Neuron (in vitro differentiated cells): ENCODE measurements around the gene C15orf62.

Experiments
- H2AFZ ChIP-seq: one replicate; pipeline ENCODE4 v1.6.1; 2013; ENCODE audit warnings: low read depth, mild to moderate bottlenecking, inconsistent platforms, low read length, moderate library complexity
- H3K27me3 ChIP-seq: one replicate; pipeline ENCODE4 v1.6.1; 2013; ENCODE audit warnings: low read length; ENCODE audit not compliant: insufficient read depth
- H3K36me3 ChIP-seq: one replicate; pipeline ENCODE4 v1.6.1; 2013; ENCODE audit warnings: low read length; ENCODE audit not compliant: insufficient read depth
- H3K4me1 ChIP-seq: one replicate; pipeline ENCODE4 v1.6.1; 2013; ENCODE audit warnings: low read length; ENCODE audit not compliant: insufficient read depth
- H3K4me3 ChIP-seq: 2 replicates; pipeline ENCODE4 v1.5.1; 2013; ENCODE audit warnings: mild to moderate bottlenecking, low read length, moderate library complexity
- H3K9me3 ChIP-seq: one replicate; pipeline ENCODE4 v1.6.1; 2013; ENCODE audit warnings: low read length

Gene C15orf62

GRCh38 chr15:40746916-40747418 lies 22.8 kb upstream of the C15orf62 start:
- Histone ChIP-seq H3K4me1 (no peaks in the 10 kb centered on the region), H3K27me3 (no peaks in the 10 kb centered on the region), H3K36me3 (peaks cover 41% of the 10 kb centered on the region), H3K4me3 (no peak overlapping the region), H3K9me3 (no peaks in the 10 kb centered on the region), H2AFZ (no peak overlapping the region)

- Histone ChIP-seq H2AFZ (no peak overlapping the region), H3K27me3 (no peaks in the 10 kb centered on the region), H3K36me3 (peaks cover 41% of the 10 kb centered on the region), H3K4me1 (no peaks in the 10 kb centered on the region), H3K4me3 (no peak overlapping the region), H3K9me3 (no peaks in the 10 kb centered on the region)
Observed at GRCh38 chr15:40747685-40748631, 21.8 kb upstream of the C15orf62 start.

GRCh38 chr15:40749151-40749630 lies 20.6 kb upstream of the C15orf62 start:
- peaks cover 6% of the 10 kb centered on the region for H3K4me1 ChIP-seq
- H3K27me3 ChIP-seq, result no peaks in the 10 kb centered on the region
- peaks cover 32% of the 10 kb centered on the region for H3K36me3 ChIP-seq
- H3K9me3 ChIP-seq, result no peaks in the 10 kb centered on the region
- H2AFZ ChIP-seq, result no peak overlapping the region
- H3K4me3 ChIP-seq, result no peak overlapping the region

GRCh38 chr15:40750885-40751284 lies 18.9 kb upstream of the C15orf62 start:
- no peak overlapping the region for H3K4me3 ChIP-seq
- H3K9me3 ChIP-seq, result no peaks in the 10 kb centered on the region
- H3K36me3 ChIP-seq, result peaks cover 25% of the 10 kb centered on the region
- H3K4me1 ChIP-seq, result peaks cover 16% of the 10 kb centered on the region
- no peaks in the 10 kb centered on the region for H3K27me3 ChIP-seq
- H2AFZ ChIP-seq, result no peak overlapping the region

GRCh38 chr15:40751745-40752144 lies 18.0 kb upstream of the C15orf62 start:
- Histone ChIP-seq H2AFZ (no peak overlapping the region), H3K4me1 (peaks cover 16% of the 10 kb centered on the region), H3K36me3 (peaks cover 25% of the 10 kb centered on the region), H3K27me3 (no peaks in the 10 kb centered on the region), H3K4me3 (no peak overlapping the region), H3K9me3 (no peaks in the 10 kb centered on the region)

GRCh38 chr15:40754574-40754882 lies 15.3 kb upstream of the C15orf62 start:
- no peaks in the 10 kb centered on the region for H3K27me3 ChIP-seq
- H3K9me3 ChIP-seq, result no peaks in the 10 kb centered on the region
- H3K4me1 ChIP-seq, result peaks cover 16% of the 10 kb centered on the region
- peak overlapping the region; percentile 89 for H3K4me3 ChIP-seq
- peak overlapping the region; percentile 95 for H2AFZ ChIP-seq
- H3K36me3 ChIP-seq, result peaks cover 19% of the 10 kb centered on the region

- peak within 1 kb of the TSS; percentile 95 for H2AFZ ChIP-seq
- peaks cover 19% of the 10 kb centered on the region for H3K36me3 ChIP-seq
- peak within 1 kb of the TSS; percentile 89 for H3K4me3 ChIP-seq
- H3K9me3 ChIP-seq, result no peaks in the 10 kb centered on the region
- peaks cover 16% of the 10 kb centered on the region for H3K4me1 ChIP-seq
- no peaks in the 10 kb centered on the region for H3K27me3 ChIP-seq
Observed at GRCh38 chr15:40754883-40755811, 14.6 kb upstream of the C15orf62 start, which contains the start of gene RMDN3. Gene RMDN3 (minus strand): TSS chr15:40755254. CDS start chr15:40754783, 471 bp downstream.

GRCh38 chr15:40755812-40756208 lies 14.0 kb upstream of the C15orf62 start:
- H2AFZ ChIP-seq, result peak overlapping the region; percentile 95
- H3K27me3 ChIP-seq, result no peaks in the 10 kb centered on the region
- no peaks in the 10 kb centered on the region for H3K9me3 ChIP-seq
- peak overlapping the region; percentile 89 for H3K4me3 ChIP-seq
- peaks cover 16% of the 10 kb centered on the region for H3K4me1 ChIP-seq
- peaks cover 19% of the 10 kb centered on the region for H3K36me3 ChIP-seq

- Histone ChIP-seq H3K4me3 (no peak overlapping the region), H3K27me3 (no peaks in the 10 kb centered on the region), H3K36me3 (peaks cover 9% of the 10 kb centered on the region), H2AFZ (no peak overlapping the region), H3K4me1 (peaks cover 16% of the 10 kb centered on the region), H3K9me3 (no peaks in the 10 kb centered on the region)
Observed at GRCh38 chr15:40756938-40757337, 12.8 kb upstream of the C15orf62 start.

GRCh38 chr15:40759961-40760360 lies 9.8 kb upstream of the C15orf62 start:
- Histone ChIP-seq H3K4me1 (peaks cover 6% of the 10 kb centered on the region), H2AFZ (no peak overlapping the region), H3K27me3 (no peaks in the 10 kb centered on the region), H3K4me3 (no peak overlapping the region), H3K36me3 (no peaks in the 10 kb centered on the region), H3K9me3 (no peaks in the 10 kb centered on the region)

- H3K27me3 ChIP-seq, result no peaks in the 10 kb centered on the region
- H3K9me3 ChIP-seq, result no peaks in the 10 kb centered on the region
- peak overlapping the region; percentile 35 for H3K4me3 ChIP-seq
- no peak overlapping the region for H2AFZ ChIP-seq
- H3K4me1 ChIP-seq, result no peaks in the 10 kb centered on the region
- no peaks in the 10 kb centered on the region for H3K36me3 ChIP-seq
Observed at GRCh38 chr15:40762919-40763800, 6.6 kb upstream of the C15orf62 start.
